ENCODE measurements around the gene DYNC1I1. TPM values are rescaled to one million over a fixed set of nuclear protein-coding genes. Genes with fewer than 3 reads are reported as not detected.
A peak's percentile ranks its signal among the peaks of the same experiment; 100 is the strongest.

Gene DYNC1I1
- total RNA-seq, 1 donor from 2014 or later = 0.79 TPM

GRCh38 chr7:96033009-96033598 lies 260.8 kb downstream of the DYNC1I1 start:
- H3K27ac ChIP-seq = no peak overlapping the region

GRCh38 chr7:96034940-96035727 lies 262.8 kb downstream of the DYNC1I1 start:
- Mint-ChIP-seq H3K4me1 (peaks cover 6% of the 10 kb centered on the region), H3K27ac (no peak overlapping the region), H3K4me3 (no peak overlapping the region), H3K9me3 (no peaks in the 10 kb centered on the region), H3K36me3 (no peaks in the 10 kb centered on the region), H3K27me3 (ENCODE audit: insufficient read depth, low read depth) (no peaks in the 10 kb centered on the region)
- Histone ChIP-seq H3F3A (ENCODE audit: low read depth) (no peaks in the 10 kb centered on the region), H3K4me2 (no peak overlapping the region), H3K36me3 (no peaks in the 10 kb centered on the region), H2AFZ (replicated peaks) (no peak overlapping the region), H3K9ac (no peak overlapping the region), H3K27me3 (no peaks in the 10 kb centered on the region), H3K27ac (no peak overlapping the region), H3K79me2 (ENCODE audit: low read depth) (no peaks in the 10 kb centered on the region), H4K20me1 (ENCODE audit: low read depth) (no peaks in the 10 kb centered on the region), H3K9me3 (ENCODE audit: low read depth) (no peaks in the 10 kb centered on the region), H3K4me3 (no peak overlapping the region), H3K4me1 (no peaks in the 10 kb centered on the region)
- DNase-seq (ENCODE audit: low spot score) = no peak
- no peak for TF ChIP-seq EZH2 (IDR thresholded peaks at IDR 0.05)
- TF ChIP-seq EZH2phosphoT487 (IDR thresholded peaks at IDR 0.05) = no peak
- TF ChIP-seq CTCF (IDR thresholded peaks at IDR 0.05) = no peak

More at GRCh38 chr7:96033009-96033598, 260.8 kb downstream of the DYNC1I1 start:
- Histone ChIP-seq H3K27me3 (no peaks in the 10 kb centered on the region), H3K9me3 (ENCODE audit: low read depth) (no peaks in the 10 kb centered on the region), H3K4me1 (no peaks in the 10 kb centered on the region), H3K4me3 (no peak overlapping the region), H2AFZ (replicated peaks) (no peak overlapping the region), H4K20me1 (ENCODE audit: low read depth) (no peaks in the 10 kb centered on the region), H3F3A (ENCODE audit: low read depth) (no peaks in the 10 kb centered on the region), H3K36me3 (no peaks in the 10 kb centered on the region), H3K4me2 (no peak overlapping the region), H3K9ac (no peak overlapping the region), H3K79me2 (ENCODE audit: low read depth) (no peaks in the 10 kb centered on the region)
- no peak for DNase-seq (ENCODE audit: low spot score)
- peaks cover 6% of the 10 kb centered on the region for H3K4me1 Mint-ChIP-seq
- no peak overlapping the region for H3K27ac Mint-ChIP-seq
- no peak overlapping the region for H3K4me3 Mint-ChIP-seq
- H3K9me3 Mint-ChIP-seq = no peaks in the 10 kb centered on the region
- no peaks in the 10 kb centered on the region for H3K36me3 Mint-ChIP-seq
- H3K27me3 Mint-ChIP-seq (ENCODE audit: insufficient read depth, low read depth) = peaks cover 3% of the 10 kb centered on the region
- no peak for TF ChIP-seq EZH2 (IDR thresholded peaks at IDR 0.05)
- no peak for TF ChIP-seq EZH2phosphoT487 (IDR thresholded peaks at IDR 0.05)
- no peak for TF ChIP-seq CTCF (IDR thresholded peaks at IDR 0.05)

DNA sequence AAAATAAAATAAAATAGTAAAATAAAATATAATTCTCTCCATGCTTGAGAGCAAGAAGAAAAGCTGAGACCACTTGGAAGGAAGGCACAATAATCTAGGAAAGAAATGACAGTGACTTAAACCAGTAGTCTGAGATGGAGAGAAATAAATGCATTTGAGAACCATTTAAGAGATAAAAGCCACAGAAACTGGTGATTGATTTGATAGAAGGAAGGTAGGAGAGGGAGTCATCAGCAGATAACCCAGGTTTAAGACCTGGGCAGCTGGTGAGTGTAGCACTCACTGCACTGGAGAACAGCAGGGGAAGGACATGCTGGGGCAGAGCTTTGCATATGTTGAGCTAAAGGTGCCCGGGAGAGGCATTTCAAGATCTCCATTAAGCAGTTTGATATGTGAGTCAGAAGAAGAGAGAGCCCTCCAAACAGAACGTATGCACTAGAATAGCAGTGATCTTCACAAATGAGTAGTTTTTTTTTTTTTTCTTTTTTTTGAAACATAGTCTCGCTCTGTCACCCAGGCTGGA lies 268.0 kb downstream of the DYNC1I1 start:
- Histone ChIP-seq H3F3A (ENCODE audit: low read depth) (no peaks in the 10 kb centered on the region), H3K9ac (no peak overlapping the region), H2AFZ (replicated peaks) (peak overlapping the region; percentile 34), H4K20me1 (ENCODE audit: low read depth) (no peaks in the 10 kb centered on the region), H3K36me3 (no peaks in the 10 kb centered on the region), H3K9me3 (ENCODE audit: low read depth) (no peaks in the 10 kb centered on the region), H3K27me3 (no peaks in the 10 kb centered on the region), H3K27ac (no peak overlapping the region), H3K4me3 (no peak overlapping the region), H3K4me1 (no peaks in the 10 kb centered on the region), H3K4me2 (no peak overlapping the region), H3K79me2 (ENCODE audit: low read depth) (no peaks in the 10 kb centered on the region)
- TF ChIP-seq EZH2phosphoT487 (IDR thresholded peaks at IDR 0.05) (no peak), EZH2 (IDR thresholded peaks at IDR 0.05) (no peak), CTCF (IDR thresholded peaks at IDR 0.05) (no peak)
- no peaks in the 10 kb centered on the region for H3K9me3 Mint-ChIP-seq
- no peaks in the 10 kb centered on the region for H3K27me3 Mint-ChIP-seq (ENCODE audit: insufficient read depth, low read depth)
- H3K4me3 Mint-ChIP-seq = no peak overlapping the region
- H3K27ac Mint-ChIP-seq = no peak overlapping the region
- H3K36me3 Mint-ChIP-seq = no peaks in the 10 kb centered on the region
- peaks cover 2% of the 10 kb centered on the region for H3K4me1 Mint-ChIP-seq
- DNase-seq (ENCODE audit: low spot score) = no peak
